GM18870 (cell line): Measurements from ENCODE around the gene RLN3.
"Not testable (repeated sequence)": the region's sequence is repeated elsewhere in the genome, so short reads cannot be mapped to it uniquely, and the experiment has no call there.

ENCODE experiments used
- ATAC-seq: cut with Tn5 transposase; IDR thresholded peaks from one replicate; pipeline ENCODE4 v1.9.1; 2021; ENCODE audit warnings: moderate library complexity; ENCODE audit not compliant: unreplicated experiment

RLN3 gene

GRCh38 chr19:14021474-14021873 is 6.5 kb upstream of the RLN3 start:
- ATAC-seq: no peak

- no peak for ATAC-seq
Measured at GRCh38 chr19:14022469-14022868, 5.5 kb upstream of the RLN3 start.

- no peak for ATAC-seq
Measured at GRCh38 chr19:14023404-14024235, 4.3 kb upstream of the RLN3 start.

GRCh38 chr19:14026652-14027192 is 1.2 kb upstream of the RLN3 start:
- ATAC-seq: not testable (repeated sequence)

- ATAC-seq: no peak
Measured at GRCh38 chr19:14028901-14029300, 953 bp downstream of the RLN3 start.

- ATAC-seq: no peak
Measured at GRCh38 chr19:14030997-14031718, 3.2 kb downstream of the RLN3 start.

- ATAC-seq: no peak
Measured at GRCh38 chr19:14031719-14032480, 4.0 kb downstream of the RLN3 start, which contains the start of gene IL27RA. TSS of gene IL27RA (plus strand) at chr19:14031762. CDS start at chr19:14031873, 111 bp downstream.

GRCh38 chr19:14033946-14034345 is 6.0 kb downstream of the RLN3 start:
- ATAC-seq: no peak

GRCh38 chr19:14035159-14035558 is 7.2 kb downstream of the RLN3 start:
- not testable (repeated sequence) for ATAC-seq

- no peak for ATAC-seq
Measured at GRCh38 chr19:14035706-14036105, 7.8 kb downstream of the RLN3 start.

GRCh38 chr19:14039181-14039580 is 11.2 kb downstream of the RLN3 start:
- ATAC-seq: no peak

GRCh38 chr19:14042659-14043608 is 15.0 kb downstream of the RLN3 start:
- not testable (repeated sequence) for ATAC-seq

- ATAC-seq: not testable (repeated sequence)
Measured at GRCh38 chr19:14047866-14048265, 19.9 kb downstream of the RLN3 start.

- no peak for ATAC-seq
Measured at GRCh38 chr19:14048443-14049153, 20.6 kb downstream of the RLN3 start.

- no peak for ATAC-seq
Measured at GRCh38 chr19:14050512-14050911, 22.6 kb downstream of the RLN3 start.

GRCh38 chr19:14050961-14051360 is 23.0 kb downstream of the RLN3 start:
- ATAC-seq: not testable (repeated sequence)

GRCh38 chr19:14051980-14052379 is 24.0 kb downstream of the RLN3 start:
- no peak for ATAC-seq

GRCh38 chr19:14052470-14052869 is 24.5 kb downstream of the RLN3 start:
- no peak for ATAC-seq

GRCh38 chr19:14053032-14053431 is 25.1 kb downstream of the RLN3 start:
- ATAC-seq: no peak
